GM23338 (cell line): ENCODE results near the gene SMNDC1. TPM values are rescaled to one million over a fixed set of nuclear protein-coding genes. Genes with fewer than 3 reads are reported as not detected.
A peak's percentile ranks its signal among the peaks of the same experiment; 100 is the strongest.

ENCODE experiments used
- ATAC-seq: fragments of 200-7000 bp; cut with Tn5 transposase; 3 replicates; pipeline ENCODE4 v1.9.1; 2020
- DNase-seq: peaks from one replicate; pipeline ENCODE4 v3.0.0-alpha.2; 2015; ENCODE audit warnings: low spot score
- H2AFZ ChIP-seq: fragments of 200-600 bp; sonication (generic); 2 replicates; pipeline ENCODE4 v1.8.0; 2016; ENCODE audit warnings: antibody characterized with exemption, mild to moderate bottlenecking, moderate library complexity
- H3F3A ChIP-seq: fragments of 200-600 bp; sonication (generic); replicated peaks from 2 replicates; pipeline ENCODE4 v1.8.0; 2017; ENCODE audit warnings: antibody characterized with exemption, mixed run types, low read depth
- H3K27ac ChIP-seq: fragments of 200-600 bp; sonication (generic); 2 replicates; pipeline ENCODE4 v1.6.1; 2016; ENCODE audit warnings: low read depth
- H3K27me3 ChIP-seq: fragments of 200-600 bp; sonication (generic); 2 replicates; pipeline ENCODE4 v1.8.0; 2016; ENCODE audit warnings: mild to moderate bottlenecking, mixed run types, moderate library complexity; ENCODE audit not compliant: insufficient read depth
- H3K36me3 ChIP-seq: fragments of 200-600 bp; sonication (generic); 2 replicates; pipeline ENCODE4 v1.8.0; 2016; ENCODE audit warnings: mild to moderate bottlenecking; ENCODE audit not compliant: insufficient read depth
- H3K4me1 ChIP-seq: fragments of 200-600 bp; sonication (generic); 2 replicates; pipeline ENCODE4 v1.8.0; 2016; ENCODE audit warnings: mild to moderate bottlenecking, moderate library complexity; ENCODE audit not compliant: insufficient read depth
- H3K4me2 ChIP-seq: fragments of 200-600 bp; sonication (generic); 2 replicates; pipeline ENCODE4 v1.7.1; 2017; ENCODE audit warnings: mixed run types
- H3K4me3 ChIP-seq: fragments of 200-600 bp; sonication (generic); 2 replicates; pipeline ENCODE4 v1.6.1; 2016; ENCODE audit warnings: mixed run types
- H3K79me2 ChIP-seq: fragments of 200-600 bp; sonication (generic); replicated peaks from 2 replicates; pipeline ENCODE4 v1.8.0; 2017; ENCODE audit warnings: mild to moderate bottlenecking; ENCODE audit not compliant: insufficient read depth
- H3K9me2 ChIP-seq: fragments of 200-600 bp; sonication (generic); 2 replicates; pipeline ENCODE4 v1.8.0; 2017; ENCODE audit not compliant: insufficient read depth
- H4K20me1 ChIP-seq: fragments of 200-600 bp; sonication (generic); replicated peaks from 2 replicates; pipeline ENCODE4 v1.8.0; 2017; ENCODE audit warnings: mild to moderate bottlenecking; ENCODE audit not compliant: insufficient read depth
- H3K27ac Mint-ChIP-seq: 2 replicates; pipeline ENCODE4 v1.8.0; 2020; ENCODE audit warnings: inconsistent platforms, mild to moderate bottlenecking, moderate library complexity, mixed read lengths
- H3K27me3 Mint-ChIP-seq: 3 replicates; pipeline ENCODE4 v1.8.0; 2022; ENCODE audit warnings: low read depth, mild to moderate bottlenecking, moderate library complexity, mixed read lengths, inconsistent platforms; ENCODE audit not compliant: insufficient read depth, poor library complexity
- H3K36me3 Mint-ChIP-seq: 3 replicates; pipeline ENCODE4 v1.8.0; 2021; ENCODE audit warnings: low read depth, mild to moderate bottlenecking, inconsistent platforms, moderate library complexity, mixed read lengths
- H3K4me1 Mint-ChIP-seq: 3 replicates; pipeline ENCODE4 v1.8.0; 2020; ENCODE audit warnings: mild to moderate bottlenecking, inconsistent platforms, mixed read lengths
- H3K4me3 Mint-ChIP-seq: 3 replicates; pipeline ENCODE4 v1.8.0; 2021; ENCODE audit warnings: moderate library complexity, mild to moderate bottlenecking, inconsistent platforms, mixed read lengths
- H3K9me3 Mint-ChIP-seq: 3 replicates; pipeline ENCODE4 v1.8.0; 2020; ENCODE audit warnings: moderate library complexity, mild to moderate bottlenecking, inconsistent platforms, mixed read lengths
- CREB1 ChIP-seq: fragments of 250-450 bp; sonication (Bioruptor Pico); IDR thresholded peaks from 2 replicates; pipeline ENCODE4 v1.5.0; 2020; ENCODE audit warnings: low read depth, mild to moderate bottlenecking, moderate library complexity
- CTCF ChIP-seq, 2 experiments: fragments of 200-600 bp in 1 of 2; sonication (generic) in 1 of 2; conservative IDR thresholded peaks; 2 replicates each; pipeline versions ENCODE4 v1.5.1 to v1.6.1; 2016 to 2017; ENCODE audit warnings: antibody characterized with exemption in 2 of 2, low read depth in 2 of 2, mild to moderate bottlenecking in 2 of 2, moderate library complexity in 1 of 2
- ETS1 ChIP-seq: IDR thresholded peaks from 2 replicates; pipeline ENCODE4 v1.6.1; 2016; ENCODE audit warnings: antibody characterized with exemption
- EZH2 ChIP-seq: fragments of 200-600 bp; sonication (generic); IDR thresholded peaks from one replicate; pipeline ENCODE4 v1.8.0; 2017; ENCODE audit warnings: antibody characterized with exemption, mild to moderate bottlenecking, low read depth; ENCODE audit not compliant: unreplicated experiment
- EZH2phosphoT487 ChIP-seq: fragments of 200-600 bp; sonication (generic); IDR thresholded peaks from one replicate; pipeline ENCODE4 v1.8.1; 2018; ENCODE audit warnings: antibody characterized with exemption; ENCODE audit not compliant: unreplicated experiment
- JUNB ChIP-seq: IDR thresholded peaks from one replicate; pipeline ENCODE4 v1.6.1; 2016; ENCODE audit warnings: antibody characterized with exemption; ENCODE audit not compliant: unreplicated experiment
- POLR2AphosphoS5 ChIP-seq: IDR thresholded peaks from 2 replicates; pipeline ENCODE4 v1.6.1; 2016; ENCODE audit warnings: antibody characterized with exemption, low read depth
- REST ChIP-seq: IDR thresholded peaks from one replicate; pipeline ENCODE4 v1.6.1; 2018; ENCODE audit warnings: antibody characterized with exemption; ENCODE audit not compliant: unreplicated experiment
- STAT1 ChIP-seq: IDR thresholded peaks from one replicate; pipeline ENCODE4 v1.6.1; 2016; ENCODE audit warnings: antibody characterized with exemption; ENCODE audit not compliant: unreplicated experiment
- ZNF114 ChIP-seq: fragments of 250-450 bp; sonication (Bioruptor Pico); IDR thresholded peaks from 2 replicates; pipeline ENCODE4 v1.5.0; 2020; ENCODE audit warnings: mild to moderate bottlenecking, moderate library complexity
- ZNF331 ChIP-seq: fragments of 250-450 bp; sonication (Bioruptor Pico); IDR thresholded peaks from 2 replicates; pipeline ENCODE4 v1.5.0; 2020; ENCODE audit warnings: low read depth, mild to moderate bottlenecking, moderate library complexity
- ZNF462 ChIP-seq: fragments of 250-450 bp; sonication (Bioruptor Pico); IDR thresholded peaks from 2 replicates; pipeline ENCODE4 v1.5.0; 2020; ENCODE audit warnings: mild to moderate bottlenecking, moderate library complexity
- polyA plus RNA-seq: library from polyadenylated mRNA; unstranded; fragments of >200 nt; fragmentation: Nextera tagmentation; extraction: Ambion mirVana; gene quantifications from 2 replicates; pipeline ENCODE4 v1.2.1, GENCODE V29; 2016
- total RNA-seq: library from RNA; depleted of rRNA; stranded (reverse); fragments of >200 nt; shearing (Covaris generic); gene quantifications from 2 replicates; pipeline ENCODE4 v1.2.3, GENCODE V29; 2014

Gene SMNDC1
- total and polyA plus RNA-seq, 2 experiments from 2014 or later: 28.4 to 45.1 TPM

- TF ChIP-seq ZNF462 (CRISPR knock-in tag) (no peak), STAT1 (no peak), ZNF114 (CRISPR knock-in tag) (no peak)
Measured at GRCh38 chr10:110286841-110287240, 17.9 kb downstream of the SMNDC1 start (continued).

GRCh38 chr10:110285501-110285900 lies 19.2 kb downstream of the SMNDC1 start:
- ATAC-seq (peak; percentile 78), DNase-seq (no peak)
- H3F3A ChIP-seq: no peaks in the 10 kb centered on the region
- H3K4me3 ChIP-seq: no peak overlapping the region
- no peak overlapping the region for H3K27ac Mint-ChIP-seq
- no peak overlapping the region for H3K27ac ChIP-seq
- H4K20me1 ChIP-seq: peaks cover 6% of the 10 kb centered on the region; the same call in 1 of the 2 replicates
- H3K9me2 ChIP-seq: no peaks in the 10 kb centered on the region
- no peaks in the 10 kb centered on the region; the same call in 1 of the 2 replicates for H3K36me3 ChIP-seq
- H3K4me2 ChIP-seq: no peak overlapping the region
- peaks cover 24% of the 10 kb centered on the region for H3K4me1 Mint-ChIP-seq
- no peaks in the 10 kb centered on the region for H3K27me3 Mint-ChIP-seq
- H3K9me3 Mint-ChIP-seq: no peaks in the 10 kb centered on the region
- no peak overlapping the region for H3K4me3 Mint-ChIP-seq
- H3K79me2 ChIP-seq: no peaks in the 10 kb centered on the region
- H3K36me3 Mint-ChIP-seq: peaks cover 7% of the 10 kb centered on the region; the same call in 2 of the 3 replicates
- no peak overlapping the region for H2AFZ ChIP-seq
- H3K27me3 ChIP-seq: no peaks in the 10 kb centered on the region
- H3K4me1 ChIP-seq: peaks cover 22% of the 10 kb centered on the region
- TF ChIP-seq JUNB: no peak
- no peak for TF ChIP-seq STAT1
- TF ChIP-seq ETS1: no peak
- TF ChIP-seq REST: no peak
- TF ChIP-seq CTCF (conservative IDR thresholded peaks at IDR 0.05; ENCODE audit: low read depth in 2 of 2): no peak
- TF ChIP-seq ZNF331 (CRISPR knock-in tag): no peak
- TF ChIP-seq EZH2: no peak
- TF ChIP-seq CREB1 (CRISPR knock-in tag): no peak
- no peak for TF ChIP-seq POLR2AphosphoS5
- TF ChIP-seq ZNF114 (CRISPR knock-in tag): no peak
- no peak for TF ChIP-seq EZH2phosphoT487
